DND-41 (cell line): ENCODE measurements around the gene LIG1.

Source experiments
- ATAC-seq: fragments of 200-7000 bp; cut with Tn5 transposase; 3 replicates; pipeline ENCODE4 v1.9.1; 2021; ENCODE audit warnings: low read depth; ENCODE audit not compliant: insufficient read depth
- DNase-seq: peaks from one replicate; pipeline ENCODE4 v3.0.0-alpha.2; 2020
- H2AFZ ChIP-seq: 2 replicates; pipeline ENCODE4 v1.6.0; 2012; ENCODE audit warnings: low read depth, low read length
- H3K27ac ChIP-seq: 2 replicates; pipeline ENCODE4 v1.5.1; 2012; ENCODE audit warnings: low read length, inconsistent platforms
- H3K27me3 ChIP-seq: fragments of 200-600 bp; sonication (generic); 2 replicates; pipeline ENCODE4 v1.6.0; 2012; ENCODE audit warnings: low read length, mild to moderate bottlenecking, inconsistent platforms; ENCODE audit not compliant: insufficient read depth, poor library complexity
- H3K36me3 ChIP-seq: 2 replicates; pipeline ENCODE4 v1.5.1; 2012; ENCODE audit warnings: low read length, inconsistent platforms; ENCODE audit not compliant: insufficient read depth
- H3K4me1 ChIP-seq: 2 replicates; pipeline ENCODE4 v1.5.1; 2012; ENCODE audit warnings: mild to moderate bottlenecking, low read length; ENCODE audit not compliant: insufficient read depth
- H3K4me2 ChIP-seq: 2 replicates; pipeline ENCODE4 v1.6.0; 2012; ENCODE audit warnings: mild to moderate bottlenecking, moderate library complexity, low read length, inconsistent platforms; ENCODE audit not compliant: insufficient read depth
- H3K4me3 ChIP-seq, 2 experiments: fragments of 200-600 bp in 1 of 2; shearing (Covaris generic) in 1 of 2; 2 replicates each; pipeline ENCODE4 v1.5.1; 2012 to 2016; ENCODE audit warnings: inconsistent platforms in 2 of 2, low read length in 2 of 2, mild to moderate bottlenecking in 2 of 2, low read depth in 1 of 2, moderate library complexity in 1 of 2
- H3K79me2 ChIP-seq: 2 replicates; pipeline ENCODE4 v1.6.0; 2012; ENCODE audit warnings: low read length, inconsistent platforms; ENCODE audit not compliant: insufficient read depth
- H3K9ac ChIP-seq: 2 replicates; pipeline ENCODE4 v1.6.0; 2012; ENCODE audit warnings: low read depth, mild to moderate bottlenecking, inconsistent platforms, low read length, moderate library complexity
- H3K9me3 ChIP-seq: 2 replicates; pipeline ENCODE4 v1.5.1; 2012; ENCODE audit warnings: low read length, moderate library complexity, mild to moderate bottlenecking, inconsistent platforms; ENCODE audit not compliant: insufficient read depth, severe bottlenecking
- H4K20me1 ChIP-seq: 2 replicates; pipeline ENCODE4 v1.6.0; 2012; ENCODE audit warnings: low read length; ENCODE audit not compliant: insufficient read depth
- CTCF ChIP-seq: IDR thresholded peaks from 2 replicates; pipeline ENCODE4 v1.5.1; 2012; ENCODE audit warnings: borderline replicate concordance, low read length, moderate library complexity, mild to moderate bottlenecking; ENCODE audit not compliant: poor library complexity, severe bottlenecking; ENCODE audit errors: extremely low read depth
- EZH2 ChIP-seq: IDR thresholded peaks from 3 replicates; pipeline ENCODE4 v1.6.1; 2012; ENCODE audit warnings: borderline replicate concordance, low read depth, mild to moderate bottlenecking, moderate library complexity, low read length, inconsistent platforms; ENCODE audit not compliant: severe bottlenecking

Gene LIG1

GRCh38 chr19:48176226-48176625 is 6.1 kb upstream of the LIG1 start:
- H3K27me3 ChIP-seq = no peaks in the 10 kb centered on the region
- no peaks in the 10 kb centered on the region for H4K20me1 ChIP-seq
- no peak for DNase-seq
- H3K79me2 ChIP-seq = peaks cover 10% of the 10 kb centered on the region
- no peak for ATAC-seq
- H3K4me3 ChIP-seq = no peak overlapping the region
- peaks cover 4% of the 10 kb centered on the region for H3K9me3 ChIP-seq
- H3K27ac ChIP-seq = no peak overlapping the region
- H2AFZ ChIP-seq = no peak overlapping the region
- no peak overlapping the region for H3K4me2 ChIP-seq
- no peak overlapping the region for H3K9ac ChIP-seq
- H3K4me1 ChIP-seq = peaks cover 11% of the 10 kb centered on the region
- TF ChIP-seq EZH2 = no peak
- TF ChIP-seq CTCF = no peak
- peaks cover 48% of the 10 kb centered on the region for H3K36me3 ChIP-seq

GRCh38 chr19:48175578-48175977 is 5.4 kb upstream of the LIG1 start:
- Histone ChIP-seq H3K9ac (no peak overlapping the region), H3K79me2 (peaks cover 16% of the 10 kb centered on the region), H4K20me1 (no peaks in the 10 kb centered on the region), H3K27ac (no peak overlapping the region), H3K9me3 (no peaks in the 10 kb centered on the region), H3K4me2 (no peak overlapping the region), H3K4me3 (no peak overlapping the region), H3K4me1 (peaks cover 16% of the 10 kb centered on the region), H3K36me3 (peaks cover 46% of the 10 kb centered on the region), H3K27me3 (no peaks in the 10 kb centered on the region), H2AFZ (no peak overlapping the region)
- no peak for ATAC-seq
- no peak for TF ChIP-seq EZH2
- no peak for TF ChIP-seq CTCF
- no peak for DNase-seq

GRCh38 chr19:48174445-48175030 is 4.4 kb upstream of the LIG1 start:
- Histone ChIP-seq H3K36me3 (peaks cover 38% of the 10 kb centered on the region), H4K20me1 (no peaks in the 10 kb centered on the region), H3K79me2 (peaks cover 22% of the 10 kb centered on the region), H3K9me3 (no peaks in the 10 kb centered on the region), H2AFZ (no peak overlapping the region), H3K9ac (no peak overlapping the region), H3K27me3 (no peaks in the 10 kb centered on the region), H3K4me1 (peaks cover 16% of the 10 kb centered on the region), H3K4me2 (no peak overlapping the region), H3K4me3 (no peak overlapping the region), H3K27ac (no peak overlapping the region)
- ATAC-seq = no peak
- TF ChIP-seq EZH2 = no peak
- no peak for TF ChIP-seq CTCF
- DNase-seq = no peak
